ENCODE data around the gene COA6.
"Not testable (repeated sequence)": the region's sequence is repeated elsewhere in the genome, so short reads cannot be mapped to it uniquely, and the experiment has no call there.

Gene COA6

DNA sequence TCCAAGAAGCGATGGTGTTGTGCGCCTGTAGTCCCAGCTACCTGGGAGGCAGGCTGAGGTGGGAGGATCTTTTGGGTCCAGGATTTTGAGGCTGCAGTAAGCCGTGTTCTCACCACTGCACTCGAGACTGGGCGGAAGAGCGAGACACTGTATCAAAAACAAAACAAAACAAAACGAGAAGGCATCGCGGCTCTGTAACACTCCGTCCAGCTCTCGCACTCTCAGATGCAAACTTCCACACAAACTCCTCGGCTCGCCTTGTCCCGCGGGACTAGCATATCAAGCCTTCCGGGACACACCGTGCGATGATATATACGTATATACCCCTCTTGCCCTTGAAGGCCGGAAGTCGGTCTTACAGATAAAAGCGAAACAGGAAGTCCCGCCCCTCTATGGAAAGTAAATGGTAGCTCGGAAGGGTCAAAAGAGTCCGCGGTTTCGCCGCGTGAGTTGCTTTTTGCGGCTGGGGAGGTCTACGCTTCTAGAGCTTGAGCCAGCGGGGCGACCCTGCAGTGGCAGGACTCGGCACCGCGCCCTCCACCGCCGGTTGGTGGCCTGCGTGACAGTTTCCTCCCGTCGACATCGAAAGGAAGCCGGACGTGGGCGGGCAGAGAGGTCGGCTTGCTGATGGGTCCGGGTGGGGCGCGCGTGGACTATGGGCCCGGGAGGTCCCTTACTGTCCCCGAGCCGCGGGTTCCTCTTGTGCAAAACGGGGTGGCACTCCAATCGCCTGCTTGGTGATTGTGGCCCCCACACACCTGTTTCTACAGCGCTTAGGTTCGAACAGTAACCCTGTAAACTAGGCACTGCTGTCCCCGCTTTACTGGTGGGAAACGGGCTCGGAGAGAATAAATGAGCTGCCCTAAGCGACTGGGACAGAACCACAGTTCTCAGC is at the start of gene COA6:
Gene COA6, plus strand, starts transcription at position 393 of the 895 bp plus-strand sequence. Its CDS starts 11 bp downstream, at position 404.
- peak; percentile 91 for DNase-seq (ENCODE audit: low spot score)

DNA sequence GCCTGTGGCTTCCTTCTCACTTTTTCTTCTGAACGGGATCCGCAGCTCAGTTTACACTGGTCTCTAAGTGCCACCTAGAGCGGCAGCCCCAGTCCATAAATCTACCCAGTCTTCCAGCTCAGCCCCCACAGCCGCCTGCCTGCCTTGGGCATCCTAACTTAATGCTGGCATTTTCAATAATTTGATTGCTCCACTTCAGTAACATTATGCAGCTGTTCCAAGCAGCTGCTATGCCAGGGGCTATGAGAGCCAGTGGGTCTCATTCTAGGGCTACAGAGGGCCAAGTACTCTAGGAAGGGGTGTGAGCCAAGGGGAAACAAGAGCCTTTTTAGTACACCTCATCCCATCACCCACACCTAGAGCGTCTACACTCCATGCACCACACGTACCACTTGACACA is 48.4 kb upstream of the COA6 start:
- no peak for DNase-seq (ENCODE audit: low spot score)

GRCh38 chr1:234325878-234326496 is 47.3 kb upstream of the COA6 start:
- no peak for DNase-seq (ENCODE audit: low spot score)

GRCh38 chr1:234326497-234327366 is 46.5 kb upstream of the COA6 start:
- DNase-seq (ENCODE audit: low spot score), result peak; percentile 70

- DNase-seq (ENCODE audit: low spot score), result no peak
Observed at GRCh38 chr1:234327577-234328164, 45.6 kb upstream of the COA6 start.

DNA sequence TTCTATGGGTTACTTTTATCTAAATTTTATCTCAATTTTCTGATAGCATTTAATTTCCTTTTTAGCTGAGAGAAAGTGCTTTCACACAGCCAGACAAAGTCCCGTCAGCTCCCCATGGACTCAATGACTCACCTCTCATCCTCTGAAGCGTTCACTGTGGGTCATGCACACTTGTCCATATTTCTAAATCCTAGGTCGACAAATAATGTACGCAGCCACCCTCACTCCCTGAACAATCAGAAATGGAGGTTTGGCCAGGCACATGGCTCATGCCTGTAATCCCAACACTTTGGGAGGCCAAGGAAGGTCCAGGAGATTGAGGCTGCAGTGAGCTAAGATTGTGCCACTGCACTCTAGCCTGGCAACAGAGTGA is 42.4 kb upstream of the COA6 start:
- no peak for DNase-seq (ENCODE audit: low spot score)

DNA sequence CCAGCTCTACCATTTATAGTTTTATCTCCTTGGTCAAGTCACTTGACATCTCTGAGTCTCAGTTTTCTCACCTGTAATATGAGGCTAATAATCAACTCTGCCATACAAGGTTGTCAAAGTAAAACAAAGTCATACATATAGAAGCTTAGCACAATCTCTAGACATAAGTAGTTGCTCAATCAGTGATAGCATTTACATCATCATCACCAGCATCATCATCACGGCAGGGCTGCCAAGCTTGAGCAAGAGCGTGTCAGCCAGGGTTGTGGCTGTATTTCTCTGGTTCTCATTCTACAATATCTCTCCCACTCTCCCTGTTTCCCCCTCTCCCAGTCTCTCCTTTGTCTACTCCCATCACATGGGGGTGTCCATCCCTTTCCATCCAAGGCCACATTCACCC is 41.7 kb upstream of the COA6 start:
- DNase-seq (ENCODE audit: low spot score), result no peak

DNA sequence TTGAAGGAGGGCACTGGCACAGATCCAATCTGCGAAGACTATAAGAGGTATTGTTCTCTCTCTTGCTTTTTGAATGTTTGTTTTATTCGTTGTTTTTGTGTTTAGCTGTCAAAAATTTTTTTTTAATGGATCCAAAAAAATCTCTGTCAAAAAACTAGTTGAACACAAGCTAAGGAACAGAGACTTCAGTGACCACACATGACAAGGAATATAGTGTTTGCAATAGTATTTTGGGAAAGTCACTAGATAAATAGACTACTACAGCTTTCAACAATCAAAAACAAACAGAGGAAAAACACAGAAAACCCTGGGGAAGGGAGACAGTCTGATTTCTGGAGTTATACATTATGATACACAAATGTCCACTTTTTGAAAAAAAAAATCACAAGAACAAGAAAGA is 36.9 kb upstream of the COA6 start:
- no peak for DNase-seq (ENCODE audit: low spot score)

DNA sequence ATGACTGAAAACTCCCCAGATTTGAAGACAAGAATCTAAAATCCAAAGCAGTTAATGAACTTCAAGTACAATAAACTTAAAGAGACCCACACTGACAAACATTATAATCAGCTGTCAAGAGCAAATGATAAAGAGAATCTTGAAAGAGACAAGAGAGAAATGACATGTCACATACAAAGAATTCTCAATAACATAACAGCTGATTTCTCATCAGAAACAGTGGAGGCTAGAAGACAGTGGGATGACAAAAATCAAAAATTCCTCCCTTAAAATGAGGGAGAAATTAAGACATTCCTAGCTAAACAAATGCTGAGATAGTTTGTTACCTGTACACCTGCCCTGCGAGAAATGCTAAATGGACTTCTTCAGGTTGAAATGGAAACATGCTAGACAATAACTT is 36.0 kb upstream of the COA6 start:
- DNase-seq (ENCODE audit: low spot score), result no peak

DNA sequence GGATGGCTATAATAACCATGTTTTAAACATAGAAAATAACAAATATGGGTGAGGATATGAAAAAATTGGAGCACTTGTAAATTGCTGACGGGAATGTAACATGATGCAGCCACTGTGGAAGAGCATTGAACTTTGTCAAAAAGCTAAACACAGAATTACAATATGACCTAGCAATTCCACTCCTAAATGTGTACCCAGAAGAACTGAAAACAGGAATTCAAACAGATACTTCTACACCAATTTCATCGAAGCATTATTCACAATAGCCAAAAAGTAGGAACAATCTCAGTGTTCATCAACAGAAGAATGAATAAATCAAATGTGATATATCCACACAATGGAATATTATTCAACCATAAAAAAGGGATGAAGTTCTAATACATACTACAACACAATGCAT is 32.7 kb upstream of the COA6 start:
- DNase-seq (ENCODE audit: low spot score), result no peak

DNA sequence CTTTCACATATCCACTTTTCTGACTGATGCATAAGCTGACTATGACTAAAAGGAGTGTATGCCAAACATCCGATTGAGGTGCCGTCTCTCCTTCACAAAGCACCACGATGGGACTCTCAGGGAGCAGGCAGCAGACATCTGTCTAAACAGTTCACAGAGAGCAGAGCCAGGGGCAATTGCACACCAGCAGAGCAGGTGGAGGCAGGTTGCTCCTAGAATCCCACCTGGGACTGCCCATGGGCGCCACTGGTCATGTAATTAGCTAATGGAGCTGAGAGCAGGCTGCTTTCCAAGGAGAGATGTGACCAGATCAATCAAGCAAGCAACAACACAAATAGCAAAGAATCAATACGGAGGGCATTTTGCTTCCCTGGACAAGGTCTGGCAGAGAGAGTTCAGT is 30.5 kb upstream of the COA6 start:
- DNase-seq (ENCODE audit: low spot score), result no peak

DNA sequence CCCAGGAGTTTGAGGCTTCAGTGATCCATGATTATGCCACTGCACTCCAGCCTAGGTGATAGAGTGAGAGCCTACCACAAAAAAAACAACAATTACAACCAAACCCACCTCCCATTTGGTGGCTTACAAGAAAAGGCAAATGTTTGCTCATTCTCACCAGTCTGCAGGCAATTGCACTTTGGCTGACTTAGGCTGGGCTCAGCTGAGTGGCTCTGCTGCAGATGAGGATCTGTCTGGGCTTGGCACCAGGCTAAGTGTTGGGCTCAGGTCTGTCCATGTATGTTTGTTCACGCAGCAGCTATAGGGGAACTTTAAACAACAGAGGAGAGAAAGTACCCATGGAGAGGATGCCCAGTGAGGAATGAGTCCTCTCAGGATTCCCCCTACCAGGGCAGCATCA is 28.0 kb upstream of the COA6 start:
- no peak for DNase-seq (ENCODE audit: low spot score)

GRCh38 chr1:234348964-234349363 is 24.3 kb upstream of the COA6 start:
- no peak for DNase-seq (ENCODE audit: low spot score)

- no peak for DNase-seq (ENCODE audit: low spot score)
Observed at GRCh38 chr1:234355782-234356510, 17.3 kb upstream of the COA6 start.

DNA sequence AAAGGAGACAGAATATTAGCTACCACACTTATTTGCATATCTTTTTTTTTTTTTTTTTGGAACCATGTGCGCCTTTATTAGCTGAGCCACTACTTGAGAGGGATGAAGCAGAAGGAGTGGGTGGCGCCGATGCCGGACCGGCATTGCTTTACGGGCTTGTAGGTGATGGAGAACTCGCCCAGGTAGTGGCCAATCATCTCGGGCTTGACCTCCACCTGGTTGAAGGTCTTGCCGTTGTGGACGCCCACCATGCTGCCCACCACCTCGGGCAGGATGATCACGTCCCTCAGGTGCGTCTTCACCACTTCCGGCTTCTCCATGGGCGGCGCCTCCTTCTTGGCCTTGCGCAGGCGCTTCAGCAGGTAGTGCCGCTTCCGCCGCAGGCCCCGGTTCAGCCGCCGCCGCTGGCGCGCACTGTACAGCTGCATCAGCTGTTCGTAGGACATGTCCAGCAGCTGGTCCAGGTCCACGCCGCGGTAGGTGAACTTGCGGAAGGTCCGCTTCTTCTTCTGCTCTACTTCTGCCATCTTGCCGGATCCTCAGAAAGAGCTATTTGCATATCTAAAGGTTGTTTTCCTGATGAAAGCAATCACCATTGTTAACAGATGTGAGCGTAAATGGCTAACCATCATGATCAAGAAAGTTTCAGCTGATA is 16.5 kb upstream of the COA6 start:
- not testable (repeated sequence) for DNase-seq (ENCODE audit: low spot score)

DNA sequence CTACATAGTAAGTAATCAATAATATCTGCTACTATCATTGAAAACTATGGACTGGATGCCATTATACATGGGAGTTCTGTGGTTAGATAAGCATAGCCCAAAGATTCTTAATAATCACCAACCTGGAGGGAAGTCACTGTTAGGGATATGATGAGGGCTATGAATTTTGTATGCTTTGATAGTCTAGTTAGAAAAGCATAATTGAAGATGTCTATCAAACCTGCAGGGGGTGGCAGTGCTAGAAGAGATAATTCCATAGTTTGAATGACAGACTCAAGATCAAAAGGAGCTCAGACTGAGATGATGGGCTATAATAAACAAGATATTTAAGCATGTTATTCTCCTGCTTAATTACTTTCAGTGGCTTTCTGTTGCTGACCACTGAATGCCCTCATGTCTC is 15.4 kb upstream of the COA6 start:
- no peak for DNase-seq (ENCODE audit: low spot score)

- no peak for DNase-seq (ENCODE audit: low spot score)
Observed at GRCh38 chr1:234361102-234361603, 12.1 kb upstream of the COA6 start.

- no peak for DNase-seq (ENCODE audit: low spot score)
Observed at GRCh38 chr1:234362558-234362957, 10.7 kb upstream of the COA6 start.

DNA sequence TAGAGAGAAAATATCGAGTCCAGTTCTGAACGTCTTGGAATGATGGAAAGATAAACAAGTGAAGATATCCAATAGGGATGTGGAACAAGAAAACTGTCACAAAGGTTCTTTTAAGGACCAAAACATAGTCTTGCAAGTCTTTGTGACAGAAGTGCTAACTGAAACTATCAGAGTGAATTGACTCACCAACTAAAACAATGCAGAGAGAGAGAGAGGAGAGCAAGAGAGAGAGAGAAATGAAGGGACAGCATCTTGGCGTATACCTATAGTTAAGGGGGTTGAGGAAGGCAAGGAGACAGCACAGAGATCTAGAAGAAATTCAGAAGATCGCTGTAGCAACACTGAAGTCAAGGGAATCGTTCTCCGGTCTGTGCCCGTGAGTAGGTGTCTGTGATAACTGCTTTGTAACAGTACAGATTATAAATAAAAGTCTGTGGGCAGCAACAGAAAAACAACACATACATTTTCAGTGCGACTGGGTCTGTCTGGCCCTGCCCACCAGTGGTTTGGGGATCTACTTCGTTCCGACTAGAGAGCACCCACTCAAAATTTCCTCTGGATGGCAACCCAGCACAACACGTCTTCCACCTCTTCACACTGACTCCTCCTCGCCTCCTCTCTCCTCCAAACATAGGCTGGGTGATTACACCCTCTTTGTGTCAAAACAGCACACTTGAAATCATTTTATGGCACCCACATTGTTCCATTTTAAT is 4.8 kb upstream of the COA6 start:
- no peak for DNase-seq (ENCODE audit: low spot score)

- no peak for DNase-seq (ENCODE audit: low spot score)
Observed at GRCh38 chr1:234369033-234369430, 4.2 kb upstream of the COA6 start.

All from AG08395 (cell line).